Upper lobe of left lung (tissue), 6 donors: ENCODE measurements around the gene TBXAS1. TPM values are rescaled to one million over a fixed set of nuclear protein-coding genes. Genes with fewer than 3 reads are reported as not detected.

ENCODE experiments used
- ATAC-seq, 2 donors: fragments of 200-7000 bp; cut with Tn5 transposase; one replicate each; pipeline ENCODE4 v1.9.1; 2022; ENCODE audit warnings: mild to moderate bottlenecking in 2 of 2, moderate library complexity in 2 of 2; ENCODE audit not compliant: low FRiP score in 2 of 2
- DNase-seq, 2 donors: peaks; one replicate each; pipeline ENCODE4 v3.0.0-alpha.2; 2019 to 2020
- H3K27ac ChIP-seq, 4 donors: fragments of 200-600 bp; sonication (generic); one replicate each; pipeline ENCODE4 v1.5.1; 2016 to 2019
- H3K27me3 ChIP-seq, 4 donors: fragments of 200-600 bp; sonication (generic); one replicate each; pipeline ENCODE4 v1.5.1; 2017 to 2019
- H3K36me3 ChIP-seq, 4 donors: fragments of 200-600 bp; sonication (generic); one replicate each; pipeline ENCODE4 v1.5.1; 2016 to 2019
- H3K4me1 ChIP-seq, 4 donors: fragments of 200-600 bp; sonication (generic); one replicate each; pipeline ENCODE4 v1.5.1; 2018 to 2019
- H3K4me3 ChIP-seq, 4 donors: fragments of 200-600 bp; sonication (generic); one replicate each; pipeline ENCODE4 v1.5.1; 2017 to 2019; ENCODE audit warnings: mild to moderate bottlenecking in 2 of 4, moderate library complexity in 1 of 4
- H3K9me3 ChIP-seq, 4 donors: fragments of 200-600 bp; sonication (generic); one replicate each; pipeline ENCODE4 v1.5.1; 2018 to 2019
- CTCF ChIP-seq, 6 experiments: fragments of 450-650 bp in 4 of 6; fragments of 200-600 bp in 2 of 6; sonication (generic) in 2 of 6; IDR thresholded peaks; one replicate each; pipeline ENCODE4 v1.5.1; 2016 to 2019; ENCODE audit warnings: antibody characterized with exemption in 6 of 6
- EP300 ChIP-seq, 4 donors: sonication (generic); formaldehyde crosslinking; IDR thresholded peaks; one replicate each; pipeline ENCODE4 v1.5.1; 2017; ENCODE audit warnings: antibody characterized with exemption in 4 of 4, control low read depth in 2 of 4
- POLR2A ChIP-seq, 4 donors: fragments of 450-650 bp; IDR thresholded peaks; one replicate each; pipeline ENCODE4 v1.5.1; 2016 to 2017; ENCODE audit warnings: antibody characterized with exemption in 4 of 4, mild to moderate bottlenecking in 2 of 4
- POLR2AphosphoS5 ChIP-seq, 2 donors: sonication (generic); formaldehyde crosslinking; IDR thresholded peaks; one replicate each; pipeline ENCODE4 v1.5.1; 2017; ENCODE audit warnings: antibody characterized with exemption in 2 of 2
- WGBS, 2 donors: methylation state at CpG; one replicate each; pipeline ENCODE4 v1.1.5; 2017 to 2018; 5-methylcytosine and 5-hydroxymethylcytosine counted together
- total RNA-seq, 6 donors: library from RNA; depleted of rRNA in 4 of 6; stranded (reverse); fragments of >200 nt in 4 of 6; gene quantifications; one replicate each; pipeline versions ENCODE4 v1.1.0 to v1.2.1, GENCODE V29; 2016 to 2021
- donor health status: DM: no; HTN: no; CAD: no; lungs with moderate emphysema.
- donor health status: DM: no; HTN: yes; CAD: no; lungs with severe emphysema.

Gene TBXAS1
- total RNA-seq, 6 donors from 2014 or later = 62.8 to 317 (median 85.6) TPM

GRCh38 chr7:140042386-140042670 lies 213.3 kb downstream of the TBXAS1 start:
- TF ChIP-seq EP300 (IDR thresholded peaks at IDR 0.05) (no peak), CTCF (IDR thresholded peaks at IDR 0.05) (no peak), POLR2A (IDR thresholded peaks at IDR 0.05) (no peak), POLR2AphosphoS5 (IDR thresholded peaks at IDR 0.05) (no peak)

GRCh38 chr7:140044251-140044650 lies 215.2 kb downstream of the TBXAS1 start:
- Histone ChIP-seq H3K27me3 (no peaks in the 10 kb centered on the region), H3K4me1 (peaks cover 2 to 9% (median 6%) of the 10 kb centered on the region in 4 donors), H3K4me3 (no peak overlapping the region), H3K9me3 (no peaks in the 10 kb centered on the region), H3K36me3 (peaks cover 5 to 71% (median 24%) of the 10 kb centered on the region in 4 donors), H3K27ac (no peak overlapping the region)
- ATAC-seq = no peak
- 95% methylated on average over 6 of the region's 6 CpGs for WGBS, 2 donors
- no peak for TF ChIP-seq POLR2AphosphoS5 (IDR thresholded peaks at IDR 0.05)
- no peak for TF ChIP-seq CTCF (IDR thresholded peaks at IDR 0.05)
- TF ChIP-seq EP300 (IDR thresholded peaks at IDR 0.05) = no peak
- TF ChIP-seq POLR2A (IDR thresholded peaks at IDR 0.05) = no peak
- DNase-seq = no peak

More at GRCh38 chr7:140042386-140042670, 213.3 kb downstream of the TBXAS1 start:
- Histone ChIP-seq H3K4me1 (no peaks in the 10 kb centered on the region), H3K36me3 (peaks cover 13 to 81% (median 35%) of the 10 kb centered on the region in 4 donors), H3K27me3 (no peaks in the 10 kb centered on the region), H3K4me3 (no peak overlapping the region), H3K9me3 (no peaks in the 10 kb centered on the region), H3K27ac (no peak overlapping the region)
- ATAC-seq = no peak
- no peak for DNase-seq
- WGBS, 2 donors = 87 to 95% methylated on average over 10 of the region's 10 CpGs

- peaks cover 5 to 59% (median 15%) of the 10 kb centered on the region in 4 donors for H3K36me3 ChIP-seq
- WGBS, 2 donors = 76 to 81% methylated on average over 6 of the region's 6 CpGs
- H3K4me3 ChIP-seq = no peak overlapping the region
- no peak for DNase-seq
- no peak for ATAC-seq
- no peaks in the 10 kb centered on the region for H3K27me3 ChIP-seq
- no peak for TF ChIP-seq POLR2AphosphoS5 (IDR thresholded peaks at IDR 0.05)
- TF ChIP-seq EP300 (IDR thresholded peaks at IDR 0.05) = no peak
- TF ChIP-seq CTCF (IDR thresholded peaks at IDR 0.05) = no peak
- no peak for TF ChIP-seq POLR2A (IDR thresholded peaks at IDR 0.05)
- no peak overlapping the region for H3K27ac ChIP-seq
- peaks cover 8 to 21% (median 15%) of the 10 kb centered on the region in 4 donors for H3K4me1 ChIP-seq
- no peaks in the 10 kb centered on the region for H3K9me3 ChIP-seq
These were observed 216.6 kb downstream of the TBXAS1 start for GRCh38 chr7:140045697-140046096.

- Histone ChIP-seq H3K4me1 (peaks cover 8 to 22% (median 15%) of the 10 kb centered on the region in 4 donors), H3K36me3 (peaks cover 0 to 50% (median 9%) of the 10 kb centered on the region in 4 donors), H3K9me3 (no peaks in the 10 kb centered on the region), H3K27me3 (no peaks in the 10 kb centered on the region), H3K4me3 (no peak overlapping the region), H3K27ac (no peak overlapping the region)
- TF ChIP-seq POLR2AphosphoS5 (IDR thresholded peaks at IDR 0.05) (no peak), POLR2A (IDR thresholded peaks at IDR 0.05) (no peak), EP300 (IDR thresholded peaks at IDR 0.05) (no peak), CTCF (IDR thresholded peaks at IDR 0.05) (no peak)
- DNase-seq = no peak
- WGBS, 2 donors = 91 to 94% methylated on average over 3 of the region's 3 CpGs
- ATAC-seq = no peak
These were observed 218.1 kb downstream of the TBXAS1 start for GRCh38 chr7:140047197-140047596.

- WGBS, 2 donors = 95 to 100% methylated on average over 4 of the region's 4 CpGs
- Histone ChIP-seq H3K4me3 (no peak overlapping the region), H3K36me3 (peaks cover 0 to 43% (median 6%) of the 10 kb centered on the region in 4 donors), H3K27ac (no peak overlapping the region), H3K4me1 (peaks cover 8 to 22% (median 15%) of the 10 kb centered on the region in 4 donors), H3K9me3 (no peaks in the 10 kb centered on the region), H3K27me3 (no peaks in the 10 kb centered on the region)
- ATAC-seq (no peak), DNase-seq (no peak)
- TF ChIP-seq EP300 (IDR thresholded peaks at IDR 0.05) (no peak), POLR2A (IDR thresholded peaks at IDR 0.05) (no peak), CTCF (IDR thresholded peaks at IDR 0.05) (no peak), POLR2AphosphoS5 (IDR thresholded peaks at IDR 0.05) (no peak)
These were observed 219.1 kb downstream of the TBXAS1 start for GRCh38 chr7:140048138-140048537.
